Measurements from ENCODE around the gene ACVR1C.

ACVR1C gene

DNA sequence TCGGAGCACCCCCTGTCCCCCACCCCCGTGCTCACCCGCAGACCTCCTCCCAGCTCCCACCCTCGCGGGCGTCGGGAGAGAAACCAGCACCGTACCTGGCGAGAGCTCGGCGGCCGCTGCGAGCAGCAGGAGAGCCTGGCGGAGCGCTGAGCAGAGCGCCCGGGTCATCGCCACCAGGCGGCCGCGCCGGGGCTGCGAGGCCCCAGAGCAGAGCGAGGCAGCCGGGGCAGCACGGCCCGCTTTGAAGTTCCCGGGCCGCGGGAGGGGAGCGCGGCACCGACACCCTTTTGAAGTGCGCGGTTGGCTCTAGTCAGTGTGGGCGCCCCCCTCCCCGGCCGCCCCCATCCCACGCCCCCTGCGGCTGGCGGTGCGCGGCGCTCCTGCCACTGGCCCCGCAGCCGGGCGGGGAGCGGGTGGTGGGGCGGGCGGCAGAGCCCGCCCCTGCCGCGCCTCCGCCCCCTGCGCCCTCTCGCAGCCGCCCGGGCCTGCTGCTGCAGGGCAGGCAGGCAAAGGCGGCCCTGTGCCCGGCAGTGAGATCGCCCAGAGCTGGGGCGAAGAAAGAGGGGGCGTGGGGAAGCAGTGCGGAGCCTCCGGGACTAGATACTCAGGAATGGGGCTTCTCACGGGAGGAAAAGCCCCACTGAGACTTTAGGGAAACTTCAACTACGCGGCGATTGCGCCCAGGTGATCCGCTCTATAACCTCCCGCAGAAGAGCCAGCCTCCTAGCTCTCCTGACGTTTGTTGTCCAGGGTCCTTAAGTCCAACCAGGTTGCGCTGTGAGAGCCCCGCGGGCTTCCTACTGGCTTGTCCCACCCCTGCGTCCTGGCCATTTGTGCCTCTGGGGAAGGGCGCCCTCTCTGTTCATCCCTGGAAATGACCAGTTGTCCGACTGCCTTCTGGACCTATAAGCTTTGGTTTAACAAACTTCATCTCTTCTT, at the start of gene ACVR1C:
ACVR1C (minus strand) TSS at position 388 of the 939 bp plus-strand sequence; CDS start at position 168, 220 bp downstream.
- no peak for DNase-seq (ENCODE audit: low read depth)
- TF ChIP-seq, protein P1, sequence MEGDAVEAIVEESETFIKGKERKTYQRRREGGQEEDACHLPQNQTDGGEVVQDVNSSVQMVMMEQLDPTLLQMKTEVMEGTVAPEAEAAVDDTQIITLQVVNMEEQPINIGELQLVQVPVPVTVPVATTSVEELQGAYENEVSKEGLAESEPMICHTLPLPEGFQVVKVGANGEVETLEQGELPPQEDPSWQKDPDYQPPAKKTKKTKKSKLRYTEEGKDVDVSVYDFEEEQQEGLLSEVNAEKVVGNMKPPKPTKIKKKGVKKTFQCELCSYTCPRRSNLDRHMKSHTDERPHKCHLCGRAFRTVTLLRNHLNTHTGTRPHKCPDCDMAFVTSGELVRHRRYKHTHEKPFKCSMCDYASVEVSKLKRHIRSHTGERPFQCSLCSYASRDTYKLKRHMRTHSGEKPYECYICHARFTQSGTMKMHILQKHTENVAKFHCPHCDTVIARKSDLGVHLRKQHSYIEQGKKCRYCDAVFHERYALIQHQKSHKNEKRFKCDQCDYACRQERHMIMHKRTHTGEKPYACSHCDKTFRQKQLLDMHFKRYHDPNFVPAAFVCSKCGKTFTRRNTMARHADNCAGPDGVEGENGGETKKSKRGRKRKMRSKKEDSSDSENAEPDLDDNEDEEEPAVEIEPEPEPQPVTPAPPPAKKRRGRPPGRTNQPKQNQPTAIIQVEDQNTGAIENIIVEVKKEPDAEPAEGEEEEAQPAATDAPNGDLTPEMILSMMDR (IDR thresholded peaks at IDR 0.05; ENCODE audit: control insufficient read depth, insufficient read depth, low read depth, low read length, missing control alignments) = peak; percentile 66
- H3K4me3 ChIP-seq (ENCODE audit: control insufficient read depth, low read depth, low read length) = peak within 1 kb of the TSS; percentile 54

DNA sequence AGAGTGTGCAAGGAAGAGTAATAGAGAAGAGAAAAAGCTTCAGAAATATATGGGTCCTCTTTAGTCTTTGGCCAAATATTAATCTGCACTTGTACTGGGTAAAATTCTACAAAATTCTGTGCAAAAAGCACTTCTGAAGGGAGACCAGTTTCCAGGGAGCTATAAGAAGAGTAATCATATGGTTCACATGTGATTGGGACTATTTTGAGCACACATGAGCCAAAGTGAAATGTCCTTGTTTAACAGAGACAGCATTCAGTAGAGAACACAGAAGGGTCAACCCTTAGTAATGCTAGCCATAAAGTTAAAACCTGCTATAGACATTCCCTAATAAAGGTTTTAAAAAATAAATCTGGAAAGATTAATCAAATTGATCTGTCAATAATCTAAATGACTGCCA, 49.3 kb upstream of the ACVR1C start:
- H3K4me3 ChIP-seq (ENCODE audit: control insufficient read depth, low read depth, low read length) = no peak overlapping the region
- TF ChIP-seq, protein P1 (IDR thresholded peaks at IDR 0.05; ENCODE audit: control insufficient read depth, insufficient read depth, low read depth, low read length, missing control alignments) = no peak
- no peak for DNase-seq (ENCODE audit: low read depth)

DNA sequence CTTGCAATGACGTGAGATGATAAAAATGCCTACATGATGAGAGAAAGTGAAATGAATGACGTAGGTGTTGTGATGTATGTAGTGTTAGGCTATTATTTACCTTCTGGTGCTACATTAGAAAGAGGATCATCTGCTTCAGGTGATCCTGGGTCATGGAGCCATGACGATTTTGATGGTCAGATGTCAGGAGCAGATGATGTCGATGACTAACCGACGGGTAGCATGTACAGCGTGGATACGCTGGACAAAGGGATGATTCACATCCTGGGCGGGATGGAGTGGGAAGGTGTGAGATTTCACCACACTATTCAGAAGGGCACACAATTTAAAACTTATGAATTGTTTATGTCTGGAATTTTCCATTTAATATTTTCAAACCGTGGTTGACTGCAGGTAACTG, 43.5 kb upstream of the ACVR1C start:
- H3K4me3 ChIP-seq (ENCODE audit: control insufficient read depth, low read depth, low read length) = no peak overlapping the region
- no peak for DNase-seq (ENCODE audit: low read depth)
- TF ChIP-seq, protein P1 (IDR thresholded peaks at IDR 0.05; ENCODE audit: control insufficient read depth, insufficient read depth, low read depth, low read length, missing control alignments) = no peak

DNA sequence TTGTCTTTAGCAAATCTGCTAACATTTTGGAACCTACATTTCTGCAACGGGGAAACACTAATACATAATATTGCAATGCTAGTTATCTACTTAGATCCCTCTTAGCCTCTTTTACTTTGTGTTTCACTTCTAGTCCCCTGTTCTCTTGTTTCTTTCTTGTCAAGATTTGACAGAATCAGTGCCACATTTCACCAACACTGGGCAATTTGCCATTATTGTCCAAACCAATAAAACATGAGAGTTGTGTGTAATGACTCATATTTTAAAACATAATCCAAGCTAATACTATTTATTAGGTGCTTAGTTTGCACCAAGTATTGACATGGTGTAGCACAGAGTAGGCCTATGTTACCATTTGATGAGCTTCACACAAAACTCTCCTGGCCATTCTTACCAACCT, 33.7 kb upstream of the ACVR1C start:
- no peak for DNase-seq (ENCODE audit: low read depth)
- H3K4me3 ChIP-seq (ENCODE audit: control insufficient read depth, low read depth, low read length) = no peak overlapping the region
- TF ChIP-seq, protein P1 (IDR thresholded peaks at IDR 0.05; ENCODE audit: control insufficient read depth, insufficient read depth, low read depth, low read length, missing control alignments) = no peak

DNA sequence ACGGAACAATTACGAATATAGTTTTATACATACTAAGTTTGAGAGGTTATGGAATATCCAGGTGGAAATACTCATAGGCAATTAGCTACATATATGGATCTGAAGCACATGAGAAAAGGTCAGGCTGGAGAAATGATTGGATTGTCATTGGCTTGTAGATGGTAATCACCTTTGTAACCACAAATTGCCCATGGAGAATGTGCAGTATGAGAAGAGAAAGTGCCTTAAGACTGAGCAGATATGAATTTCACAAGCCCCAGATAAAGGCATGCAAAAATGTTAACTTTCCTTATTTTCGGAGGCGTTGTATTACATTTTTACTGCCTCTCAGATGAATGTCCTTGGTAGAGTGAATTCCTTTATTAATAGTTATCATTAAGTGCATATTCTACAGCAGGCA, 33.1 kb upstream of the ACVR1C start:
- DNase-seq (ENCODE audit: low read depth) = no peak
- TF ChIP-seq, protein P1 (IDR thresholded peaks at IDR 0.05; ENCODE audit: control insufficient read depth, insufficient read depth, low read depth, low read length, missing control alignments) = no peak
- no peak overlapping the region for H3K4me3 ChIP-seq (ENCODE audit: control insufficient read depth, low read depth, low read length)

DNA sequence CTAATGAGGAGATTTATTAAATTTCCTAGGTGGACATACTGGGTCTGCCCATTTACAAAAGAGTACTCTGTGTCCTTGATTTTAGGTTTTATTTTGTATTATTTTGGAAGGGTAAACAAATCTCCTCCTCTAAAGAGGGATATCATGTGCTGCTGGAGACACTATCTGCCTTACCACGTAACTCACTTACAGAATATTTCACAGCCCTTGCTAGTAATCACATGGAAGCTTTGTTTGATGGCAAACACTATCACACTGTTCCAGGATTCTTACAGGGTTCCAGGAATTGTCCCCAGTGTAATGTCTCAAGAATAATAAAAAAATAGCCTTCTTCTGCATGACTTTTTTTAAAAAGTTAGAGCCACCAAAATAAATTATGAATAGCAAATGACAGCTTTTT, 29.2 kb upstream of the ACVR1C start:
- TF ChIP-seq, protein P1 (IDR thresholded peaks at IDR 0.05; ENCODE audit: control insufficient read depth, insufficient read depth, low read depth, low read length, missing control alignments) = no peak
- no peak for DNase-seq (ENCODE audit: low read depth)
- no peak overlapping the region for H3K4me3 ChIP-seq (ENCODE audit: control insufficient read depth, low read depth, low read length)
